ENCODE data around the gene SYNJ2.

SYNJ2 gene

DNA sequence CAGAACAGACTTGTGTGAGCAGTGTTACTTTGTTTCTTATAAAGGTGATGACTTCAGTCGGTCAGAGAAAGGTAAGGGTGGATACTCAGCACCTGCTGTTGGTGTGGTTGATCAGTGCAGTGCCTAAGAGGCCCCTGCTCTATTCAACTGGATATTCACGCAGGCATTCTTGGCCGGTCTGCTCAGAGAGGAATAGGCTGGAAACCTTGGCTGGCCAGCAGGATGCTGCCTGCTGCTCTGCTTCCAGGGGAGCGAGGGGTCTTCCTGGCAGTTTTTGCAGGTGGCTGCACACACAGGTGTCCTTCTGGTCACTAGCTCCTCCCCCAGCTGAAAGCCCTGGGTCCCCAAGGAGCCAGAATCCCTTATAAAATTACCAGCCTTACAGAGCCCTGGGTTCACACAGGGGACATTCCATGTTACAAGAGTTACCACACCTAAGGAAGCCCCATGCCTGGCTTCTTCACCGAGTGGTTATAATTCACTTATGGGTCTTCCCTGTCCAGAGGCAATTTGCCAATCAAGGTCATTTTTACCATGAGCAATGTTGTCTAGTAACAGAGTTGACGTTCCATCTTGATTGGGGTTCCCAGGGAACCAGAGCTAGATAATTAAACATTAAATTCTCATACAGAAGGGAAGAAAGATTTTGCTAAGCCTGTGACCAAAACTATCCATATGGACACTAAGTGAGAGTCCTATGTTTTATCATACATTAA lies 16.4 kb downstream of the SYNJ2 start:
- Histone ChIP-seq H3K4me2 (ENCODE audit: insufficient read depth, low read length) (no peak overlapping the region), H3K79me2 (ENCODE audit: insufficient read depth, low read length) (peaks cover 65% of the 10 kb centered on the region), H3K27me3 (ENCODE audit: insufficient read depth, low read length, poor library complexity) (no peaks in the 10 kb centered on the region), H3K27ac (ENCODE audit: low read length) (no peak overlapping the region), H2AFZ (ENCODE audit: low read depth, low read length) (no peak overlapping the region), H3K36me3 (ENCODE audit: insufficient read depth, low read length) (no peaks in the 10 kb centered on the region), H4K20me1 (ENCODE audit: insufficient read depth, low read length) (peaks cover 51% of the 10 kb centered on the region; the same call in 1 of the 2 replicates), H3K4me3 (ENCODE audit: low read depth in 1 of 2, low read length in 2 of 2) (no peak overlapping the region), H3K4me1 (ENCODE audit: insufficient read depth, low read length) (peaks cover 14% of the 10 kb centered on the region), H3K9me3 (ENCODE audit: insufficient read depth, low read length, severe bottlenecking) (no peaks in the 10 kb centered on the region), H3K9ac (ENCODE audit: low read depth, low read length) (no peak overlapping the region)
- DNase-seq (no peak), ATAC-seq (ENCODE audit: insufficient read depth, low read depth) (no peak)
- TF ChIP-seq EZH2 (IDR thresholded peaks at IDR 0.05; ENCODE audit: borderline replicate concordance, low read depth, low read length, severe bottlenecking), result no peak
- TF ChIP-seq, protein P1, sequence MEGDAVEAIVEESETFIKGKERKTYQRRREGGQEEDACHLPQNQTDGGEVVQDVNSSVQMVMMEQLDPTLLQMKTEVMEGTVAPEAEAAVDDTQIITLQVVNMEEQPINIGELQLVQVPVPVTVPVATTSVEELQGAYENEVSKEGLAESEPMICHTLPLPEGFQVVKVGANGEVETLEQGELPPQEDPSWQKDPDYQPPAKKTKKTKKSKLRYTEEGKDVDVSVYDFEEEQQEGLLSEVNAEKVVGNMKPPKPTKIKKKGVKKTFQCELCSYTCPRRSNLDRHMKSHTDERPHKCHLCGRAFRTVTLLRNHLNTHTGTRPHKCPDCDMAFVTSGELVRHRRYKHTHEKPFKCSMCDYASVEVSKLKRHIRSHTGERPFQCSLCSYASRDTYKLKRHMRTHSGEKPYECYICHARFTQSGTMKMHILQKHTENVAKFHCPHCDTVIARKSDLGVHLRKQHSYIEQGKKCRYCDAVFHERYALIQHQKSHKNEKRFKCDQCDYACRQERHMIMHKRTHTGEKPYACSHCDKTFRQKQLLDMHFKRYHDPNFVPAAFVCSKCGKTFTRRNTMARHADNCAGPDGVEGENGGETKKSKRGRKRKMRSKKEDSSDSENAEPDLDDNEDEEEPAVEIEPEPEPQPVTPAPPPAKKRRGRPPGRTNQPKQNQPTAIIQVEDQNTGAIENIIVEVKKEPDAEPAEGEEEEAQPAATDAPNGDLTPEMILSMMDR (IDR thresholded peaks at IDR 0.05; ENCODE audit: borderline replicate concordance, extremely low read depth, low read length, poor library complexity, severe bottlenecking), result no peak

DNA sequence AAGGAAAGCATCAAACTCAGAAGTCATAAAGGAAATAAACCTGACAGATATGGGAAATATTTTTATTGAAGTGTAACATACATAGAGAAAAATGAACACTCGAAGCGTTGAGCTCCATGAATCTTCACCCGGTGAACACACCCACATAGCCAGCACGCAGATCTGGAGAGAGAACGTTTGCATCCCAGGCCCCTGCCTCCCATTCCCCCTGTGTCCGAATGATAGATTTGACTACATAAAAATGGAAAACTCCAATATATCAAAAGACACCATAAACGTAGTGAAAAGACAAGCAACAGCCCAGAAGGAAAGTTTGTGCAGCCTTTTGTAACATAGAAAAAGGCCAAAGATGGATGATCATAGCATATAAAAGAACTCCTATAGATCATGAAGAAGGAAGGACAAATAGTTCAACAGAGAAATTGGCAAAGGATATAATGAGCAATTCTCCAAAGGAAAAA lies 17.1 kb downstream of the SYNJ2 start:
- no peak overlapping the region for H3K4me2 ChIP-seq (ENCODE audit: insufficient read depth, low read length)
- DNase-seq (no peak), ATAC-seq (ENCODE audit: insufficient read depth, low read depth) (no peak)
- H3K79me2 ChIP-seq (ENCODE audit: insufficient read depth, low read length), result peaks cover 64% of the 10 kb centered on the region
- no peak overlapping the region for H2AFZ ChIP-seq (ENCODE audit: low read depth, low read length)
- no peak overlapping the region for H3K27ac ChIP-seq (ENCODE audit: low read length)
- H3K4me3 ChIP-seq (ENCODE audit: low read depth in 1 of 2, low read length in 2 of 2), result no peak overlapping the region
- H4K20me1 ChIP-seq (ENCODE audit: insufficient read depth, low read length), result peaks cover 57% of the 10 kb centered on the region; the same call in 1 of the 2 replicates
- TF ChIP-seq, protein P1 (IDR thresholded peaks at IDR 0.05; ENCODE audit: borderline replicate concordance, extremely low read depth, low read length, poor library complexity, severe bottlenecking), result no peak
- TF ChIP-seq EZH2 (IDR thresholded peaks at IDR 0.05; ENCODE audit: borderline replicate concordance, low read depth, low read length, severe bottlenecking), result no peak
- H3K4me1 ChIP-seq (ENCODE audit: insufficient read depth, low read length), result peaks cover 21% of the 10 kb centered on the region
- H3K9me3 ChIP-seq (ENCODE audit: insufficient read depth, low read length, severe bottlenecking), result no peaks in the 10 kb centered on the region
- H3K36me3 ChIP-seq (ENCODE audit: insufficient read depth, low read length), result no peaks in the 10 kb centered on the region
- no peaks in the 10 kb centered on the region for H3K27me3 ChIP-seq (ENCODE audit: insufficient read depth, low read length, poor library complexity)
- H3K9ac ChIP-seq (ENCODE audit: low read depth, low read length), result no peak overlapping the region

DNA sequence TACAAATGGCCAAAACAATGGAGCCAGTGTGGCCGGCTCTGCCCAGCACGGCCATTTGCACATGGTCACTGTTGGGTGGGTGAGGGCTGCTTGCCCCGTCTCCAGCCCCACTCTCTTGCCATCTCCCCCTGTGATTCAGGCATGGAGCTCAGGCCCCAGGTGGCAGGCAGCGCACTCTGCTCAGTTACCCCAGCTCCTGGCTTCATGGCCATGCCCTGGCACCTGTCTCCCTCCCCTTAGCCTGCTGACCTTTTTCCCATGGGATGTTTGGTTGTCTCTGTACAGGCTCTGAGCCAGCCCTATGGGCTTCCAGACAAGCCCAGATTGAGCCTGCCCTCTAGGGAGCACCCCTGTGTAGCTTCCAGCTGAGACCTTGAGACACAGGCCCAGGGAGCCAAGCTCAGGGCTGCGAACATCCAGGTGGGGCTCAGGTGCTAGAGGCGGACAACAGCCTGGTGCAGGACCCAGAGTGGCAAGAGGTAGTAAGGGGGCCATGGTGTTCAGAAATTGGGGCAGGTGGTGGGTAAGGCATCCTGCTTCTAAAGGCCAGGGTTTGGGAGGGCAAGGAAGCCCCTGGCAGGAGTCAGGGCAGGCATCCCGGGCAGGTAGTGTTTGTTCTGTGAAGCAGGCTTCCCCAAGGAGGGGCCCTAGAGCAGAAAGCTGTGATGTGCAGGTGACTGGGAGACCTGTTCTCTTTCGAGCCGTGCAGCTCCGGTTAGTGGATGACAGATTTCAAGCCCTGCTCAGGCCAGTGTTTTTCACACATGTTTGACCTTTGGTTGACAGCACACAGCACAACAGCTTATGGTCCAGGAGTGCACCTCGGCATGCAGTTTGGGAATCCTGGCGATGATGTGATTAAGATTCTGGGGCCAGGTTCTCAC lies 17.7 kb downstream of the SYNJ2 start:
- no peak overlapping the region for H2AFZ ChIP-seq (ENCODE audit: low read depth, low read length)
- TF ChIP-seq, protein P1 (IDR thresholded peaks at IDR 0.05; ENCODE audit: borderline replicate concordance, extremely low read depth, low read length, poor library complexity, severe bottlenecking), result no peak
- no peak for TF ChIP-seq EZH2 (IDR thresholded peaks at IDR 0.05; ENCODE audit: borderline replicate concordance, low read depth, low read length, severe bottlenecking)
- ATAC-seq (ENCODE audit: insufficient read depth, low read depth) (no peak), DNase-seq (no peak)
- peaks cover 65% of the 10 kb centered on the region for H3K79me2 ChIP-seq (ENCODE audit: insufficient read depth, low read length)
- H3K27ac ChIP-seq (ENCODE audit: low read length), result no peak overlapping the region
- H3K4me2 ChIP-seq (ENCODE audit: insufficient read depth, low read length), result no peak overlapping the region
- no peaks in the 10 kb centered on the region for H3K9me3 ChIP-seq (ENCODE audit: insufficient read depth, low read length, severe bottlenecking)
- H3K9ac ChIP-seq (ENCODE audit: low read depth, low read length), result no peak overlapping the region
- H3K4me1 ChIP-seq (ENCODE audit: insufficient read depth, low read length), result peaks cover 26% of the 10 kb centered on the region
- H3K36me3 ChIP-seq (ENCODE audit: insufficient read depth, low read length), result no peaks in the 10 kb centered on the region
- no peaks in the 10 kb centered on the region for H3K27me3 ChIP-seq (ENCODE audit: insufficient read depth, low read length, poor library complexity)
- no peak overlapping the region for H3K4me3 ChIP-seq (ENCODE audit: low read depth in 1 of 2, low read length in 2 of 2)
- H4K20me1 ChIP-seq (ENCODE audit: insufficient read depth, low read length), result peaks cover 59% of the 10 kb centered on the region; the same call in 1 of the 2 replicates
